K562 treated with DMSO at 1 percent for 24 hours (cell line): ENCODE data around the gene HCCS. TPM values are rescaled to one million over a fixed set of nuclear protein-coding genes. Genes with fewer than 3 reads are reported as not detected.

Experiments used
- total RNA-seq: library from RNA; unstranded; fragments of 300-600 nt; gene quantifications from 2 replicates; pipeline ENCODE4 v1.2.3, GENCODE V29; 2022; ENCODE audit warnings: low read depth; ENCODE audit not compliant: insufficient read depth

HCCS gene
- 42.0 TPM in 2 replicates for total RNA-seq

DNA sequence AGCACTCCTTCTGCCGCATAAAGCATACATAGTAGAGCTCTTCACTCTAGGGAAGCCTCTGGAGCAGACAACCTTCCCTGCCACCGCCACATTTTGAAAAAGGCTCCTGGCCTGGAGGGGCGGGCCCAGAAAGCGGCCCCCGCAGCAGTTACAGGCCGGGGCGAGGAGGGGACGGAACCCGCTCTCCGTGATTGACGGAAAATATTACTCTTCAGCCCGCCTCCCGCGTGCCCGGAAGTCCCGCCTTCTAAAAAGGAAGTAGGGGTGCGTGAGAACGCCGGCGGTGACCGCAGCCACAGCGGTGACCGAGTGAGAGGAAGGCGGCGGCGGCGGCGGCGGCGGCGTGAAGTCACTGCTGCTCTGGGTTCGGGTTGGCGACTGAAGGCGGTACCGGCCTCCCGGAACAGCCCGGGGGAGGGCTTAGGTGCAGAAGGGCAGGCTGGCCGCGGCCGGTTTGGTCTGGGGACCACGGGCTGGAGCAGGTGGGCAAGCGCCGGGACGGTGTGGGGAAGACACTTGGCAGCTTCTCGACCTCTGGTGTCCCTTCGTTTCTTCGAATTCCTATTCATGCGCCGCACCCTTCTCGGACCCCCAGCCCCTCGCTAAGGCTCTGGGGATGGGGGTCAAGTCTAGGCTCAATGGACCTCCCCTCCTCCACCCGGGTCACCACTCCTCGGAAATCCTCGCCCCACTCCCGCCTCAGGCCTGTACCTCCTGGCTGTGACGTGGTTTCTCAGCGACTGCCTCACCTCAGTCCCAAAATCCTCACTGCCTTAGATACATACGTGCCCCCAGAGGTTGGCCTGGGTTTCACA lies at the start of gene HCCS:
TSS of gene HCCS (plus strand) at position 296 of the 815 bp plus-strand sequence. CDS start 729 bp downstream, outside the sequence.

Other genes starting within 250 kb of the HCCS start
- not detected in 2 replicates for gene AMELX, start 182.1 kb downstream of the HCCS start, total RNA-seq